HepG2 (cell line): ENCODE data around the gene SAPCD1. TPM values are rescaled to one million over a fixed set of nuclear protein-coding genes. Genes with fewer than 3 reads are reported as not detected.

Experiments used
- ARID4A ChIP-seq: sonication (generic); formaldehyde crosslinking; IDR thresholded peaks from 2 replicates; pipeline ENCODE4 v1.5.0; 2020; ENCODE audit warnings: mild to moderate bottlenecking, missing genetic modification reagents, borderline replicate concordance
- CBX1 ChIP-seq: IDR thresholded peaks from one replicate; pipeline ENCODE4 v1.6.1; 2016; ENCODE audit warnings: antibody characterized with exemption, low read depth
- EEA1 ChIP-seq: sonication (generic); formaldehyde crosslinking; IDR thresholded peaks from 2 replicates; pipeline ENCODE4 v1.5.1; 2020; ENCODE audit warnings: mild to moderate bottlenecking, missing genetic modification reagents, borderline replicate concordance
- HOMEZ ChIP-seq: IDR thresholded peaks from 2 replicates; pipeline ENCODE4 v1.6.1; 2016; ENCODE audit warnings: low read depth
- ZBTB7A ChIP-seq: sonication (generic); formaldehyde crosslinking; IDR thresholded peaks from 2 replicates; pipeline ENCODE4 v1.8.0; 2022; ENCODE audit warnings: mild to moderate bottlenecking, missing genetic modification reagents
- ZNF230 ChIP-seq: sonication (generic); formaldehyde crosslinking; IDR thresholded peaks from 2 replicates; pipeline ENCODE4 v1.4.0; 2020; ENCODE audit warnings: mild to moderate bottlenecking, missing genetic modification reagents
- ZNF335 ChIP-seq: sonication (generic); formaldehyde crosslinking; IDR thresholded peaks from 2 replicates; pipeline ENCODE4 v1.4.0; 2020; ENCODE audit warnings: missing genetic modification reagents
- ZNF383 ChIP-seq: sonication (generic); formaldehyde crosslinking; IDR thresholded peaks from 2 replicates; pipeline ENCODE4 v1.4.0; 2020; ENCODE audit warnings: missing genetic modification reagents, mild to moderate bottlenecking, borderline replicate concordance
- ZNF407 ChIP-seq: sonication (generic); formaldehyde crosslinking; IDR thresholded peaks from one replicate; pipeline ENCODE4 v1.5.1; 2020; ENCODE audit warnings: mild to moderate bottlenecking, missing genetic modification reagents; ENCODE audit errors: not compliant biosample characterization
- ZNF441 ChIP-seq: sonication (generic); formaldehyde crosslinking; IDR thresholded peaks from 2 replicates; pipeline ENCODE4 v1.7.0; 2021; ENCODE audit warnings: missing genetic modification reagents, borderline replicate concordance
- ZNF549 ChIP-seq: sonication (generic); formaldehyde crosslinking; IDR thresholded peaks from 2 replicates; pipeline ENCODE4 v1.5.0; 2020; ENCODE audit warnings: missing genetic modification reagents
- ZNF607 ChIP-seq: sonication (generic); formaldehyde crosslinking; IDR thresholded peaks from 2 replicates; pipeline ENCODE4 v1.5.1; 2020; ENCODE audit warnings: missing genetic modification reagents, mild to moderate bottlenecking, borderline replicate concordance
- ZNF784 ChIP-seq: sonication (generic); formaldehyde crosslinking; IDR thresholded peaks from 2 replicates; pipeline ENCODE4 v1.5.1; 2020; ENCODE audit warnings: missing genetic modification reagents, mild to moderate bottlenecking, borderline replicate concordance
- ZNF850 ChIP-seq: sonication (generic); formaldehyde crosslinking; conservative IDR thresholded peaks from 2 replicates; pipeline ENCODE4 v1.9.0; 2021; ENCODE audit warnings: mild to moderate bottlenecking, missing genetic modification reagents
- ZSCAN30 ChIP-seq: sonication (generic); formaldehyde crosslinking; IDR thresholded peaks from 2 replicates; pipeline ENCODE4 v1.5.0; 2020; ENCODE audit warnings: mild to moderate bottlenecking, missing genetic modification reagents
- polyA plus RNA-seq, 8 experiments: library from polyadenylated mRNA; depleted of rRNA in 3 of 8; stranded (reverse) in 7 of 8; unstranded in 1 of 8; fragments of >200 nt; fragmentation: Illumina TruSeq in 4 of 8; extraction: Trizol in 4 of 8; gene quantifications; 2 replicates each; pipeline versions ENCODE4 v1.2.1 to v1.2.3, GENCODE V29; 2011 to 2016; ENCODE audit warnings: low read depth in 4 of 8, missing spikeins in 1 of 8, mixed read lengths in 1 of 8; ENCODE audit not compliant: insufficient read depth in 1 of 8
- total RNA-seq, 5 experiments: library from RNA; depleted of rRNA; stranded (reverse); fragments of >200 nt; fragmentation: Illumina TruSeq; extraction: Trizol; gene quantifications; 2 replicates each; pipeline ENCODE4 v1.2.3, GENCODE V29; 2016; ENCODE audit warnings: low read depth in 1 of 5

SAPCD1 gene
- total and polyA plus RNA-seq, 2 of the 13 experiments (the other 11 are each of a cell fraction or from before 2014, with no cell fraction given) = 2.5 to 3.9 TPM

- no peak for TF ChIP-seq ZNF407
- no peak for TF ChIP-seq ZSCAN30
- no peak for TF ChIP-seq ZNF784 (CRISPR knock-in tag)
- TF ChIP-seq EEA1 (CRISPR knock-in tag) = no peak
- TF ChIP-seq ZNF549 (CRISPR knock-in tag) = no peak
- TF ChIP-seq ZNF607 = no peak
- TF ChIP-seq ZNF335 (CRISPR knock-in tag) = peak; percentile 97
- no peak for TF ChIP-seq ZNF383 (CRISPR knock-in tag)
- no peak for TF ChIP-seq ZNF850 (CRISPR knock-in tag)
- peak; percentile 78 for TF ChIP-seq HOMEZ (CRISPR knock-in tag)
- TF ChIP-seq CBX1 = no peak
- TF ChIP-seq ARID4A = peak; percentile 83; the same call in 1 of the 2 replicates
- TF ChIP-seq ZNF230 (CRISPR knock-in tag) = no peak
- peak; percentile 80 for TF ChIP-seq ZBTB7A (CRISPR knock-in tag)
- peak; percentile 9; the same call in 1 of the 2 replicates for TF ChIP-seq ZNF441 (CRISPR knock-in tag)
Measured at GRCh38 chr6:31729515-31729978, 32.9 kb upstream of the SAPCD1 start (continued).
